Activated naive CD4-positive, alpha-beta T cell treated with anti-CD3 and anti-CD28 coated beads, Interleukin-2, amount 10 ng/mL, durations not matched to agents 7 days and 5 days (primary cell): ENCODE measurements around the gene PRPH2.
"Not testable (repeated sequence)": the region's sequence is repeated elsewhere in the genome, so short reads cannot be mapped to it uniquely, and the experiment has no call there.

Experiments
- CTCF ChIA-PET: fragments of 350-600 bp; sonication (Branson Sonifier 250); formaldehyde crosslinking; loops from one replicate; lab custom pipeline; 2021; ENCODE audit warnings: antibody characterized with exemption; lab: Charles Lee
- DNase-seq: peaks from one replicate; pipeline ENCODE4 v3.0.0-alpha.2; 2020
- H3K27ac Mint-ChIP-seq: one replicate; pipeline ENCODE4 v1.8.0; 2021; ENCODE audit warnings: mild to moderate bottlenecking, moderate library complexity, mixed read lengths
- H3K27me3 Mint-ChIP-seq: one replicate; pipeline ENCODE4 v1.8.0; 2021; ENCODE audit warnings: mild to moderate bottlenecking, mixed read lengths
- H3K36me3 Mint-ChIP-seq: one replicate; pipeline ENCODE4 v1.8.0; 2021; ENCODE audit warnings: mixed read lengths
- H3K4me1 Mint-ChIP-seq: one replicate; pipeline ENCODE4 v1.8.0; 2021; ENCODE audit warnings: mixed read lengths
- H3K4me3 Mint-ChIP-seq: one replicate; pipeline ENCODE4 v1.8.0; 2021; ENCODE audit warnings: mild to moderate bottlenecking, moderate library complexity, mixed read lengths
- H3K9me3 Mint-ChIP-seq: one replicate; pipeline ENCODE4 v1.8.0; 2021; ENCODE audit warnings: mixed read lengths

The PRPH2 gene

DNA sequence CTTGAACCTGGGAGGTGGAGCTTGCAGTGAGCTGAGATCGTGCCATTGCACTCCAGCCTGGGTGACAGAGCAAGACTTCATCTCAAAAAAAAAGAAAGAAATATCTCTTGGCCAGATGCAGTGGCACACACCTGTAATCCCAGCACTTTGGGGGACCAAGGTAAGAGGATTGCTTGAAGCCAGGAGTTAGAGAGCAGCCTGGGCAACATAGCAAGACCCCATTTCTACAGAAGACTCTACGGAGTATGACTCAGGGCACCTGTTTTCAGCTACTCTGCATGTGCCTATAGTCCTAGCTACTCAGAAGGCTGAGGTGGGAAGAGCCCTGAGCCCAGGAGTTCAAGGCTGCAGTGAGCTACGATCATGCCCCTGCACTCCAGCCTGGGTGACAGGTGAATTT lies 19.6 kb downstream of the PRPH2 start:
- not testable (repeated sequence) for H3K36me3 Mint-ChIP-seq, H3K9me3 Mint-ChIP-seq, H3K4me3 Mint-ChIP-seq, H3K27me3 Mint-ChIP-seq, H3K27ac Mint-ChIP-seq, DNase-seq, H3K4me1 Mint-ChIP-seq
- CTCF ChIA-PET, result interaction anchor here (1.0 kb wide), 1 partner anchor 39 kb away, joined by 3 read pairs; no protein-coding TSS in a partner anchor

DNA sequence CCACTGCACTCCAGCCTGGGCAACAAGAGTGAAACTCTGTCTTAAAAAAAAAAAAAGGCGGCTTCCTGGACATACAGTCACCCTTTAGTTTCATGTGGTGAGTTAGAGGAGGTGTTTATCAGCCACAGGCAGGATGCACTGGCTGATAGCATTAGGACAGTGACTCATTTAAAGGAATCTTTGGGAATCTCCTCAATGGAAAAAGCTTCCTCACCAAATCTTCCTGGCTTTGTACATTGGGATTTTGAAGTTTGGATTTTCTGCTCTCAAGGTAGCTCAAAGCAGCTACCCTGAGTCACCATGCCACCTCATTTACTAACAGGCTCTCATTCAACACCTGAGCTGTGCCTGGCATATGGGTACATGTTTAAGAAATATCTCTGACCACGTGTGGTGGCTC lies 20.2 kb downstream of the PRPH2 start:
- no peaks in the 10 kb centered on the region for H3K36me3 Mint-ChIP-seq
- H3K4me1 Mint-ChIP-seq, result no peaks in the 10 kb centered on the region
- H3K4me3 Mint-ChIP-seq, result no peak overlapping the region
- no peak overlapping the region for H3K27ac Mint-ChIP-seq
- CTCF ChIA-PET, result interaction anchor here (1.0 to 1.4 kb wide), 2 partner anchors 10 to 38 kb away, joined by 3 read pairs; no protein-coding TSS in a partner anchor
- H3K27me3 Mint-ChIP-seq, result peaks cover 4% of the 10 kb centered on the region
- no peaks in the 10 kb centered on the region for H3K9me3 Mint-ChIP-seq
- DNase-seq, result no peak

DNA sequence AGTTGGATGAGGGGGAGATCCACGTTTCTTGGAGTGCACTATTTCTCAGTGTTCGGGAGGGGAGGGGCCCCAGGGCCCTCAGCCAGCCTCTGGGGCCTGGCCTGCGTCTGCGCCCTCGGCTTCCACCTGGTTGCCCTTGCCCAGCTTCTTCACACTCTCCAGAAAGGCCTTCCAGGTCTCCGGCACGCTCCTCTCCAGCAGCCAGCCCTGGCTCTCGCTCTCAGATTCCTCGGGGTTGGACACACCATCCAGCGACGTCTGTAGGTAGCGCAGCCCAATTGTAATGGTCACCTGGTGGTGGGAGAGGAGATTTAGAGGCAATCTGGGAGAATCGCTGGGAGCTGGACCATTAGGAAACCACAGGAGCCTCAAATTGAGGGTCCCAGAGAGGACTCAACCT lies 24.2 kb downstream of the PRPH2 start:
- H3K27ac Mint-ChIP-seq, result no peak overlapping the region
- no peak overlapping the region for H3K4me3 Mint-ChIP-seq
- peaks cover 17% of the 10 kb centered on the region for H3K36me3 Mint-ChIP-seq
- peaks cover 20% of the 10 kb centered on the region for H3K4me1 Mint-ChIP-seq
- no peaks in the 10 kb centered on the region for H3K9me3 Mint-ChIP-seq
- no peaks in the 10 kb centered on the region for H3K27me3 Mint-ChIP-seq
- CTCF ChIA-PET, result interaction anchor here (0.6 to 1.9 kb wide), 2 partner anchors 28 to 185 kb away, joined by 3 to 9 read pairs; no protein-coding TSS in a partner anchor
- DNase-seq, result no peak

DNA sequence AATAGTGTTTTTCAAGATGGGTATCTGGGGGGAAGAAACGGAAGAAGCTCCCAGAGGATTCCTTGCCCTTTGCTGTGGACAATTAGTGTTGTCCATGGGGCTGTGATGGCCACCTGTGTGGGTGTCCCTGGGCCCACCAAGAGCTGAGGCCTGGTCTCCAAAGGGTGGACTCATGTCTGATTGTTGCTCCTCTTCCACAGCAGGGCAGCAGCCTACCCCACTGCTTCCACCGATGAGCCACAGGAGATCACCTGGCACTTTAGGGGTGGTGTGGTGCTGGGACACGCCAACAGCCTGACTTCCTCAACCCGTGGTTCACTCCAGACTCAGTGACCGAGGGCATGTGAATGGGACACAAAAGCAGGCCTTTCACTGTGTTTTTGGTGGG lies 25.1 kb downstream of the PRPH2 start:
- CTCF ChIA-PET, result interaction anchor here (1.9 kb wide), 1 partner anchor 29 kb away, joined by 9 read pairs; no protein-coding TSS in a partner anchor
- H3K9me3 Mint-ChIP-seq, result no peaks in the 10 kb centered on the region

DNA sequence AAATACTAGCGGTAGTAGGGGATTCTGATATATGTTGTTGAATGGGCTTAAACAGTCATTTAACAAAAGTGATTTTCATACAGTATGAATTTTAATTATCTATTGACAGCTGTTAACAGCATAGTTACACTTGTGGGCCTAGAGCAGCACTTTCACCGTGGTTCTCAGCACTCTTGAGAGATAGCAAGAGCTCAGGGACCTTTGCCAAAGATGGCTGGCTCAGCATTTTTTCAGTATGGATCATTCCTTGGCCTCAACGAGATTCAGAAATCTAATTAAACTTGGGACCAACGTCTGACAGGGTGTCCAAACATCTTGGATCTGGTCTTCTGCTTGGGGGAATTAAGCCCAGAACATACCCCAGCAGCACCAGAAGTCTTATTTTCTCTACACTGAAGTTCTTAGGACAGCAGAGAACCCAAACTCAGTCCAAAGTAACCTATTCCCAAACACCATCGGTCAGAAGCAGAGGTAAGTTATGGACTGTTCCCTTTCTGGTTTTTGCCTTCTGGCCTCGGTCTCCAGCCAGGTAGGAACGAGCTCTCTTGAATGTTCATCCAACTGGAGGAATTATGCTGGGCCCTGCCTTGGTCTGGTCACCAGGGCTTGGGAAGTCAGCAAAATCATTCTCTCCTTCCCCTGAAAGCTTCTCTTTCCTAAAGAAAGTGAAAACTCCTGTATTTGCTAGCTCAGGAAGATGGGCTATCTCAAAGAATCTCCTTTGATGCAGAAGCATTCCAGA lies 25.7 kb downstream of the PRPH2 start:
- CTCF ChIA-PET, result interaction anchor here (1.9 kb wide), 1 partner anchor 30 kb away, joined by 9 read pairs; no protein-coding TSS in a partner anchor
- no peaks in the 10 kb centered on the region for H3K27me3 Mint-ChIP-seq
- no peak overlapping the region for H3K27ac Mint-ChIP-seq
- no peak overlapping the region for H3K4me3 Mint-ChIP-seq
- peaks cover 34% of the 10 kb centered on the region for H3K4me1 Mint-ChIP-seq
- no peaks in the 10 kb centered on the region for H3K9me3 Mint-ChIP-seq
- DNase-seq, result no peak
- peaks cover 27% of the 10 kb centered on the region for H3K36me3 Mint-ChIP-seq

More for the DNA sequence above, 25.1 kb downstream of the PRPH2 start:
- H3K4me3 Mint-ChIP-seq, result no peak overlapping the region
- H3K27me3 Mint-ChIP-seq, result no peaks in the 10 kb centered on the region
- H3K4me1 Mint-ChIP-seq, result peaks cover 29% of the 10 kb centered on the region
- no peak overlapping the region for H3K27ac Mint-ChIP-seq
- DNase-seq, result no peak
- peaks cover 25% of the 10 kb centered on the region for H3K36me3 Mint-ChIP-seq

DNA sequence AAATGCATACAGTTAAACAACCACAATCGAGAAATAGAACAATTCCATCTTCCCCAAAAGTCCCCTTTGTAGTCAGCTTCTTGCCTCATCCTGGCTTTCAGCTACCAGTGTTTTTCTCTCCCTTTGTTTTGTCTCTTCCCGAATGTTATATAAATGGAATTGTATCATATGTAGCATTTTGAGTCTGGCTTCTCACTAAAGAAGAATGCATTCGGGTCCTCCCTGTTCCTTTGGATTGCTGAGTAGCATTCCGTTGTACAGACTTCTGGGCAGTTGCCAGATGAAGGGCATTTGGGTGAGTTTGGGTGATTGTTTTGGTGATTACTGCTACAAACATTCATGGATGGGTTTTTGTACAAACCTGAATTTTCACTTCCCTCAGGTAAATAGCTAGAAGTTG lies 27.8 kb downstream of the PRPH2 start:
- peaks cover 50% of the 10 kb centered on the region for H3K4me1 Mint-ChIP-seq
- no peaks in the 10 kb centered on the region for H3K9me3 Mint-ChIP-seq
- H3K27ac Mint-ChIP-seq, result peak overlapping the region; percentile 89
- no peak overlapping the region for H3K4me3 Mint-ChIP-seq
- no peak for DNase-seq
- CTCF ChIA-PET, result interaction anchor here (0.6 to 1.4 kb wide), 3 partner anchors 31 to 292 kb away, joined by 3 to 6 read pairs (median 3); no protein-coding TSS in a partner anchor
- H3K27me3 Mint-ChIP-seq, result no peaks in the 10 kb centered on the region
- H3K36me3 Mint-ChIP-seq, result peaks cover 46% of the 10 kb centered on the region

DNA sequence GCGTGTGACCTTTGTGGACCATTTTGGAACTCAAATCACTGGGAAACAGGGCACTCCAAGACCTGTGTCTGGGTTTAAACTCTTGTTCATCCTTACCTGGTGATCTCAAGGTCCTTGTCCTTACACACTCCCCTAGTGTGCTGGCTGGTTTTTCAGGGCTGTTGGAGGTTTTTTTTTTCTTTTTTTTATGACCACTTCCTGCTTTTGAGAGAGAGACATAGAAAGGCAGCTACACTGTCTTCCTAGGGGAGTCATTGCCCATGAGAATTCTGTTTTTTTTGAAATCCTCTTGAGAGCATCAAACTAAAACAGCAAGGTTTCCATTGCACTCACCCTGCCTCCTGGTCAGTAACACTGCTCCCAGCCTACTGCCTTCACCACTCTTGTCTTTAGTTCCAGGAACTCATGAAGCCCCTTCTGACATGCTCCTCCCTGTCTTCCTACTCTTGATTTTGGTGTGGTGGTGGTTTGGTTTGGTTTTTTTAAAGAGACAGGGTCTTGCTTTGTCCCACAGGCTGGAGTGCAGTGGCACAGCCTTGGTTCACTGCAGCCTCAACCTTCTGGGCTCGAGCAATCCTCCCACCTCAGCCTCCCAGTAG lies 28.6 kb downstream of the PRPH2 start:
- peaks cover 50% of the 10 kb centered on the region for H3K4me1 Mint-ChIP-seq
- DNase-seq, result peak; percentile 29
- peak overlapping the region; percentile 89 for H3K27ac Mint-ChIP-seq
- H3K4me3 Mint-ChIP-seq, result peak overlapping the region; percentile 3
- H3K27me3 Mint-ChIP-seq, result no peaks in the 10 kb centered on the region
- H3K9me3 Mint-ChIP-seq, result no peaks in the 10 kb centered on the region
- H3K36me3 Mint-ChIP-seq, result peaks cover 52% of the 10 kb centered on the region
- CTCF ChIA-PET, result interaction anchor here (0.6 to 2.6 kb wide), 6 partner anchors 31 to 291 kb away, joined by 3 to 16 read pairs (median 4); a partner anchor contains a TSS

DNA sequence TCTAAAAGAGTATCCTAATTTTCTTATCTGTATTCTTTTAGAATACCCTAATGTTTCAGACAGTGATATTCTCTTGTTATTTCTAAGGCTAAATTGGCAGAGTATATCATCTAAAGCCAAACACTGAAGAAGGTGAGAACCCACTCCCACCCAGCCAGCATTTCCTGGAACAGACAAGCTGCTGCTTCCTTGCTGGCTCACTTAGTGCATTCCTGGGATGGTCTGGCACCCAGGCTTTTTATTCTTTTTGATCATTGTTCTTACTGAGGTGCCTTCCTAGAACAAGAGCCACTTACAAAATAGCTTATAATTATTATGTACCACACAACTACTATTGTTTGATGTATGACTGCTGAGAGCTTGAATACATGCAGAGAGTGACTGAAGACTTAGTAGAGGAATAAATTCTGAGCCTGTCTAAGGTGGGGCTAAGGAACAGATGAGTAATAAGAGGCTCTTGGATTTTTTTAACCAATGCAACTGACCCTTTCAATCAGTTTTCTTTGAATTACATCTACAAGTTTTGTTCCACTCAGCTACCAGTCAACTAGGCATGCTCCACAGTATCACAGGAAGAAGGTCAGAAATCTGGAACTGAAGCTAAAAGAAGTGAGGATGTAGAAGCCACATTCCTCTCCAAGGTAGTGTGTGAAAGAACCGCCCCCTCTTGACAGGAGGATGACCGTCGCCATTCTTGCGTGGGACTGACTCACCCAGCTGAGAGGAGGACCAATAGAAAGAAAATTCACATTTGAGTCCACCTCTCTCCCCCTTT lies 30.1 kb downstream of the PRPH2 start:
- CTCF ChIA-PET, result interaction anchor here (0.7 to 2.6 kb wide), 6 partner anchors 9 to 199 kb away, joined by 3 to 16 read pairs (median 3); partner anchors contain the start of gene PRPH2
- no peak for DNase-seq
- Mint-ChIP-seq H3K9me3 (no peaks in the 10 kb centered on the region), H3K4me3 (no peak overlapping the region), H3K4me1 (peaks cover 50% of the 10 kb centered on the region), H3K27ac (peak overlapping the region; percentile 22), H3K27me3 (no peaks in the 10 kb centered on the region), H3K36me3 (peaks cover 63% of the 10 kb centered on the region)

DNA sequence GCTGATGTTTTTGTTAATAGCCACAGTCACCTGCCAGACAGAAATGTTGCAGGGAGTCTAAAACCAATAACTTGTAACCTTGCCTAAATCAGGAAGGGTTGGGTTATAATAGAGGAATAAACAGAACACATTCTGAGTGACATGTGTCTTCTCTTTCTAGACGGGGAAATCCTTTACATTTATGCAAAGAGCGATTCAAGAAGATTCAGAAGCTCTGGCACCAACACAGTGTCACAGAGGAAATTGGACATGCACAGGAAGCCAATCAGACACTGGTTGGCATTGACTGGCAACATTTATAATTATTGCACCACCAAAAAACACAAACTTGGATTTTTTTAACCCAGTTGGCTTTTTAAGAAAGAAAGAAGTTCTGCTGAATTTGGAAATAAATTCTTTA lies 31.5 kb downstream of the PRPH2 start:
- H3K27me3 Mint-ChIP-seq, result no peaks in the 10 kb centered on the region
- CTCF ChIA-PET, result interaction anchor here (1.3 kb wide), 1 partner anchor 35 kb away, joined by 3 read pairs; no protein-coding TSS in a partner anchor
- peak overlapping the region; percentile 51 for H3K27ac Mint-ChIP-seq
- H3K4me3 Mint-ChIP-seq, result no peak overlapping the region
- no peak for DNase-seq
- no peaks in the 10 kb centered on the region for H3K9me3 Mint-ChIP-seq
- peaks cover 71% of the 10 kb centered on the region for H3K36me3 Mint-ChIP-seq
- peaks cover 50% of the 10 kb centered on the region for H3K4me1 Mint-ChIP-seq

DNA sequence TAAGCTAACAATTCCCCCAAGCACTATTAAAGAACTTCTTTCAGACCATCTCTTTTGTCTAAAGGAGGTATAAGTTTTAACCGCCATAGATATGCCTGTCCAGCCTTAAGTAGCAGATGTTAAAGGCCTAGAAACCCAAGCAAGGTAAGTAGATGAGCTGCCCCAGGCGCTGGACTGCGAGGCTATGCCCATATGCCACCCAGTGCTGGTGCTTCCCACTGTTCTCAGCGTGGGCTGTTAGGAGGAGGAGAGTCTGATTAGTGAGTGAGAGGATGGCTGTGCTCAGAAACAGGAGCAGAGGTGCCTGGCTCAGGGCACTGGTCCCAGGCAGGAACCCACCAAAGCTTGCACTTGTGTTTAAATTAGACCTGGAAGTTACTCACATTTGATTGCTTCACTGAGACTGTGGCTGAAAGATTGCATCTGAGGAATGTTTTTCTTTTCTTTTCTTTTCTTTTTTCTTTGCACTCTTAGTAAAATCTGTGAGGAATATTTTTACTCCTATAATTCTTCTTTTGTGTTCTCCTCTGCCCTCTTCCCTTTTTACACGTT lies 32.2 kb downstream of the PRPH2 start:
- DNase-seq, result no peak
- Mint-ChIP-seq H3K4me3 (no peak overlapping the region), H3K4me1 (peaks cover 50% of the 10 kb centered on the region), H3K36me3 (peaks cover 74% of the 10 kb centered on the region), H3K9me3 (no peaks in the 10 kb centered on the region), H3K27ac (peak overlapping the region; percentile 51), H3K27me3 (no peaks in the 10 kb centered on the region)
- CTCF ChIA-PET, result interaction anchor here (1.3 kb wide), 1 partner anchor 36 kb away, joined by 3 read pairs; no protein-coding TSS in a partner anchor

DNA sequence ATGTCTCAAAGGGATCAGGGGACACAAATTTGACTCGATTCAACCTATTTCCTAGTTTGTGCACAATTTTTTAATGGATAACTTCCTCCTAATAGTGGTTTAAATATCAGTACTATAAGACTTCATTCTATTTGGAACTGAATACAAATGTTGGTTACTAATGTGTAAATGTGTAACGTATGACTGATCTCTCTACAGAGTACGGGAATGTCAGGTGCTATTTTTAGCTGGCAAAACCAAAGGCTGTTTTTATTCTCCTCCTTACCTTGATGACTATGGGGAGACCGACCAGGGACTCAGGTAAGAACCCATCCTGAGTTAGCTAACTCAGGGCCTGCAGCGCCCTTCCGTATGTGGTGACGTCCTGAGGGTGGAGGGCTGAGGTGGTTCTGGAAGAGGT lies 33.0 kb downstream of the PRPH2 start:
- Mint-ChIP-seq H3K27ac (no peak overlapping the region), H3K4me1 (peaks cover 42% of the 10 kb centered on the region), H3K9me3 (no peaks in the 10 kb centered on the region), H3K4me3 (no peak overlapping the region), H3K27me3 (no peaks in the 10 kb centered on the region), H3K36me3 (peaks cover 75% of the 10 kb centered on the region)
- DNase-seq, result no peak
- CTCF ChIA-PET, result interaction anchor here (1.3 kb wide), 1 partner anchor 37 kb away, joined by 3 read pairs; no protein-coding TSS in a partner anchor

DNA sequence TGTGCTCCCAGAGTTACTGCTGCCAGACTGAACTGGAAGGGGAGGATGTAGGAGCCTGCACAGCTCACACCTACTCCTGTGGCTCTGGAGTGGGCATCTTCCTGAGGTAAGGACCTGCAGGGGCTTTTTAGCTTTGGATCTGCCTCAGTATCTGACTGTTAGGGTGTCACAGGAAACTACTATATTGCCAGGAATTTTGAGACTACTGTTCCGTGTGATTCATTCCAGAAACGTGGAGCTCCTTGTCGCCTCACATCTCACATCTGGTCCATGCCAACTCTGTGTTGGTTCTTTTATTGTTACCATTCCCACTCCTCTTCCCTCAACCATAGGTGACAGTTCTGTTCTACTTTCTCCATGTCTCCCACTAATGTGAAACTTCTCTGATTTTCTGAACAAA lies 34.1 kb downstream of the PRPH2 start:
- Mint-ChIP-seq H3K27me3 (no peaks in the 10 kb centered on the region), H3K27ac (no peak overlapping the region), H3K36me3 (peaks cover 74% of the 10 kb centered on the region), H3K4me1 (peaks cover 31% of the 10 kb centered on the region), H3K4me3 (no peak overlapping the region), H3K9me3 (no peaks in the 10 kb centered on the region)
- DNase-seq, result no peak
- CTCF ChIA-PET, result interaction anchor here (1.3 kb wide), 1 partner anchor 24 kb away, joined by 3 read pairs; no protein-coding TSS in a partner anchor

DNA sequence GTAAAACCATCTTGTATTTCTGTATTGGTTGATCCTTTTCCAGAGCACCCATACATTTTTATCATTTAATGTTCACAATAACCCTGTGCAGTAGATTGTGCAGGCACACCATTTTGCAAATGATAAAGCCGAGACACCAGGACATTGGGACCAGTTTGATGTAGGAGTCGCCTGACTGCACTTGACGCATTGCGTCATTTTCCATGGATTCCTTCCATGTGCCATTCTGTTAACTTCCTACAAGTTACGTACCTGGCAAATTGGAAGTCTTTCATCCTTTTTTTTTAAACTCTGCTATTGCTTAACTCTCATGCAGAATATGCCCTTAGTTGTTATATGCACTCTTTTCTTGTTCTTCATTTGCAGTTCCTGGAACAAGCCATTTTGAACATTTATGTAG lies 43.0 kb downstream of the PRPH2 start:
- no peaks in the 10 kb centered on the region for H3K4me1 Mint-ChIP-seq
- no peaks in the 10 kb centered on the region for H3K9me3 Mint-ChIP-seq
- DNase-seq, result no peak
- H3K27ac Mint-ChIP-seq, result no peak overlapping the region
- H3K4me3 Mint-ChIP-seq, result no peak overlapping the region
- H3K36me3 Mint-ChIP-seq, result peaks cover 57% of the 10 kb centered on the region
- CTCF ChIA-PET, result interaction anchor here (1.1 kb wide), 1 partner anchor 47 kb away, joined by 3 read pairs; no protein-coding TSS in a partner anchor
- no peaks in the 10 kb centered on the region for H3K27me3 Mint-ChIP-seq
